HG03060 (cell line): Measurements from ENCODE around the gene RTBDN.
"Not testable (repeated sequence)": the region's sequence is repeated elsewhere in the genome, so short reads cannot be mapped to it uniquely, and the experiment has no call there.

ENCODE experiments used
- ATAC-seq: cut with Tn5 transposase; IDR thresholded peaks from one replicate; pipeline ENCODE4 v1.9.1; 2021; ENCODE audit warnings: low read depth, moderate number of reproducible peaks; ENCODE audit not compliant: unreplicated experiment

RTBDN gene

GRCh38 chr19:12858041-12858928, 23.9 kb upstream of the RTBDN start:
- ATAC-seq: no peak

DNA sequence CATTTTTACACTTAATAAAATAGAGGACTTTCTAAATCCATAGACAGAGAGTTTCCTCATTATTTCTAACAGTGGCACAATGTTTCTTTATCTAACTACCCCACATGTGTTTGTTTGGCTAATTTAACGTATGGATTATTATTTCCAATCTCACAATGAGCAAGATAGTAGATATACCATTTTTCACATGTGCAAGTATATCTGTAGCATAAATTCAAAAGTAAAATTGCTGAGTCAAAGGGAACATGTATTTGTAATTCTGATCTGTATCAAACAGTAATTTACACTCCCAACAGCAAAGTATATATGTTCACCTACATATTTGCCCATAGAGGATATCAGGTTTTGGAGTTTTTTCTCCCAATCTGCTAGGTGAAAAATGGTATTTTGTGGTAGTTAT, 22.3 kb upstream of the RTBDN start:
- ATAC-seq: no peak

DNA sequence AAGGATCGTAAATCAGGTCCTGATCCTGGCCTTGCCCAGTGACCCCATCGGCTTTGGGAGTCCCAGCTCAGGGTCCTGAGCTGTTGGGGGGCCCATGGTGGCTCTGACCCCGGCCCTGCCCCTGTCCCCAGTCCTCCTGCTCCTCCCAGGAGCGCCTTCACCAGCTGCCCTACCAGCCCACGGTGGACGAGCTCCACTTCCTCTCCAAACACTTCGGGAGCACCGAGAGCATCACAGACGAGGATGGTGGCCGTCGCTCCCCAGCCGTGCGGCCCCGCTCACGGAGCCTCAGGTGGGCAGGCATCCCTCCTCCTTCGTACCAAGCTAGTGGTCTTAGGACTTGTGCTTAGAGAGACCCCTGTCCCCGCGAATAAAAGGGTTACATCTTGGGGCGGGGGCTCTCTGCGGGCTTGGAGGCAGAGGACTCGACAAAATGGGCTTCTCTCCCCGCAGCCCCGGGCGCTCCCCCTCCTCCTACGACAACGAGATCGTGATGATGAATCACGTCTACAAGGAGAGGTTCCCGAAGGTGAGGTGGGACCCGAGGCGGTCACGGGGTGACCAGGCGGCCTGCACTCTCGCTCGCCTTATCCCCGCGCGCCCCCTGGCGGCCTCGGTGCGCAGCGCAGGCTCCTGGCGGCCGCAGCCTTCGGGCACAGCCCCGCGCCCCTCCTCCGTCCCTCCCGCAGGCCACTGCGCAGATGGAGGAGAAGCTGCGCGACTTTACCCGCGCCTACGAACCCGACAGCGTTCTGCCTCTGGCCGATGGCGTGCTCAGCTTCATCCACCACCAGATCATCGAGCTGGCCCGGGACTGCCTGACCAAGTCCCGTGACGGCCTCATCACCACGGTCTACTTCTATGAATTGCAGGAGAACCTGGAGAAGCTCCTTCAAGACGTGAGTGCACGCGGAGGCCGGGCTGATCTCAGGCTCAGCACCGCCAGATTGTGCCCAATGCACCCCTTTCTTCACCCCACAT, 13.1 kb upstream of the RTBDN start:
- no peak for ATAC-seq

DNA sequence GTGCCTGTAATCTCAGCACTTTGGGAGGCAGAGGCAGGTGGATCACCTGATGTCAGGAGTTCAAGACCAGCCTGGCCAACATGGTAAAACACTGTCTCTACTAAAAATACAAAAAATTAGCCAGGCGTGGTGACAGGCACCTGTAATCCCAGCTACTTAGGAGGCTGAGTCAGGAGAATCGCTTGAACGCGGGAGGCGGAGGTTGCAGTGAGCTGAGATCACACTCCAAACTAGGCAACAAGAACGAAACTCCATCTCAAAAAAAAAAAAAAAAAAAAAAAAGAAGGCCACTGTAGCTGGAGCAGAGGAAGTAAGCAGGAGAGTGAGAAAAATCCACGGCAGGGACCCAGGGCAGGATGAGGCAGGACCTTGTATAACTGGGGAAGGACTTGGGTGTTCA, 12.2 kb upstream of the RTBDN start:
- ATAC-seq: not testable (repeated sequence)

DNA sequence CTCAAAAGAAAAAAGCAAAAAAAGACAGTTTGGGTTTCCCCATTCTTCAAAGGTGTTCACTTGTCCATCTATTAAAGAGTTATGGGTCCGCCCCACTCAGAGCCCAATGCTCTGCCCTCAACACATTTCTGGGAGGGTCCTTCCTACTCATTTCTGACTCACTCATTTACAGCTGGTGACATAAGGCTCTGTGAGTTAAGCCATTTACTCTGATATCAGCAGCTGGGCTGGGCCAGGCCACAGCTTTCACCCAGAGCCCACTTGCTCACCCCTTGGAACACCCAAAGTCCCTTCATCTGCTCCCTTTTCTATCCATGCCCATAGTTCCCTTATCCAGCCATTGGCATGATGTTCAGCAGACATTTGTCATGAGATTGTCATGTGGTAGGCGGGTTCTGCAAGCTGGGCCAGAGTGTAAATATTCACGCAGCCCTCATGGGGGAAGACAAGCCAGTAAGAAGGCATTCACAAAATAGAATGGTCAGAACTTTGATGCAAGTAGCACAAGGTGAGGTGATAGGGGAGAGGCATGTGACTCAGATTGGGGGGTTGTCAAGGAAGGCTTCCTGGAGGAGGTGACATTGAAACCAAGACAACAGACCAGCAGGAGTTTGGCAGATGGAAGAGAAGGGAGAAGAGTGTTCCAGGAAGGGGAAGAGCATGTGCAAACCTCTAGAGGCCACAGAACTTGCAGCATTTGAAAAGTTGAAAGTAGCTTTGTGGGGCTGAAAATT, 9.8 kb upstream of the RTBDN start:
- ATAC-seq: no peak

- no peak for ATAC-seq
These were observed 8.9 kb upstream of the RTBDN start for GRCh38 chr19:12843328-12843727.

GRCh38 chr19:12842511-12842910, 8.1 kb upstream of the RTBDN start:
- no peak for ATAC-seq

GRCh38 chr19:12841094-12841493, 6.7 kb upstream of the RTBDN start:
- no peak for ATAC-seq

GRCh38 chr19:12840091-12841079, 6.0 kb upstream of the RTBDN start:
- no peak for ATAC-seq

GRCh38 chr19:12838886-12839756, 4.7 kb upstream of the RTBDN start:
- no peak for ATAC-seq

DNA sequence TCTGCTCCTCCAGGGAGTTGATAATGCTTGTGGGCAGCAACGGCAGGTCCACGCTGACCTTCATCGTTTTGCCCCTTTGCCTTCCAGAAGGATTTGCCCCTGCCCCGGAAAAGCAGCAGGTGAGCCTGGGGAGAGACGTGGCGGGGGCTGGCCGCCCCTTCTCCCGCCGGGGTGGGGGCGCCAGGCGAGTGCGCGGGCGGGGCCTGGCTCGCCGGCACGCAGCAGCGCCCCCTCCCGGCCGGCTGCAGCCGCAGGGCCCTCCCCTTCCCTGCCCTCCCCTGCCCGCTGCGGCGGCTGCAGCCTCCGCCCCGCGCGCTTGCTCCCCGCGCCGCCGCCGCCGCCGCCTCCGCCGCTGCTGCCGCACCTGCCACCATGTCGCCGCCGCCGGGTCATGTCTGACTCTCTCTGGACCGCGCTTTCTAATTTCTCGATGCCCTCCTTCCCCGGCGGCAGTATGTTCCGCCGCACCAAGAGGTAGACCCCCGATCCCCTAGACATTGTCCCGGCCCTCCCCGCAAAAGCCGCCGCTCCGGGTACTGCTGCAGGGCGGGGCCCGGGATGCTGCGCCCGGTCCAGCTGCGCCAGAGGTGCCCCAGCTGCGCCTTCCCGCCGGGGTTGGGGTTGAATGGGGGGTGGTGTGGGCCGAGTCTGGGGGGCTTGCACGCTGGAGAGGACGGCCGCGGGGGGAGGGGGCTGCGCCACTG, 4.0 kb upstream of the RTBDN start, which contains the start of gene MAST1:
Gene MAST1, plus strand, starts transcription at position 334 of the 704 bp plus-strand sequence. Its CDS starts 58 bp downstream, at position 392.
- ATAC-seq: no peak

GRCh38 chr19:12837225-12837624, 2.8 kb upstream of the RTBDN start:
- ATAC-seq: no peak

DNA sequence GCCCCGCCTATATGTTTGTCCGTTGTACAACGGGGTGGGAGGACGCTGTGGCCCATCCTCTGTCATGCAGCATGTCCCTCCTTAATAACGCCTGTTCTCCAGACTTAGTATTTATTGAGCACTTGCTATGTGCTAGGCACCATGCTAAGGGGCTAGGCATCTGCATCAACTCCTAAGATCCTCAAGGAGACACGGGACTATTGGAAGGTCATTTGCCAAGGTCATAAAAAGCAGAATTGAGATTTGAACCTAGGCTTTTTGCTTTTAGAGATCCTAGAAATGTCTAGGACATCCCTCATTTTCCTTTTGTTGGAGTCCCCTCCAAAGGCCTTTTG, 2.1 kb upstream of the RTBDN start:
- ATAC-seq: no peak

DNA sequence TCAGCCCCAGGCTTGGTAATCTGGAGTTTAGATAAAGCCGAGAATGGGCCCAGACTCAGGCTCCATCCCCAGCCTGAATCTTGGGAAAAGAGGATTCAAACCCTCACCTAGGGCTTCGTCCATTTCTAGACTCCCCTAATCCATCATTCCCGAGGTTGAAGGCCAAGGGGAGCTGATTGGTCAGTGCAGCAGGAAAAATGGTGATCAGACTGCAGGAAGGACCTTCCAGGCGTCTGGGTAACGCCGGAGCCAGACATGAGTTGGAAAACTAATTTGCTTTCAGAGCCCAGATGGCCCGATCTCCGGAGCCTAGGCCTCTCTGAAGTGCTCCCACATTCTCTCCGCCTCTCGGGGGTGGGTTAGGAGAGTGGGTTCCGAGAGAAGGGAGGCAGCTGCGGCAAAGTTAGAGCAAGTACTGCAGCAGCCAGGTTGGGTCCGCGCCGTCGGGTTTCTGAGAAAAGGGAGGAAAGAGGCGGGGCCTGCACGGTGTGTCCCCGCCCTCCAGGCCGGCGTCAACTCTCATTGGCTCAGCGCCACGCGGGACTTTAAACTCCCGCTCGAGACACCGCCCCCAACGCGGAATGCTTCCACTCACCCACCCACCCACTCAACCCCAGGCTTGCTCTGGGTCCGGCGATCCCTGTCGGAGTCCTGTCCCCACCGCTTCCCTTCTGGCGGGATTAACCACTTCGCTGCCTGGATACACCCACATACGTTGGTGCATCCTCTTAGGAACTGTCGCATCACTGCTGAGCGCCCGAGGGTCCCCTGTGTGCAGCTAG, 788 bp upstream of the RTBDN start:
- ATAC-seq: no peak

DNA sequence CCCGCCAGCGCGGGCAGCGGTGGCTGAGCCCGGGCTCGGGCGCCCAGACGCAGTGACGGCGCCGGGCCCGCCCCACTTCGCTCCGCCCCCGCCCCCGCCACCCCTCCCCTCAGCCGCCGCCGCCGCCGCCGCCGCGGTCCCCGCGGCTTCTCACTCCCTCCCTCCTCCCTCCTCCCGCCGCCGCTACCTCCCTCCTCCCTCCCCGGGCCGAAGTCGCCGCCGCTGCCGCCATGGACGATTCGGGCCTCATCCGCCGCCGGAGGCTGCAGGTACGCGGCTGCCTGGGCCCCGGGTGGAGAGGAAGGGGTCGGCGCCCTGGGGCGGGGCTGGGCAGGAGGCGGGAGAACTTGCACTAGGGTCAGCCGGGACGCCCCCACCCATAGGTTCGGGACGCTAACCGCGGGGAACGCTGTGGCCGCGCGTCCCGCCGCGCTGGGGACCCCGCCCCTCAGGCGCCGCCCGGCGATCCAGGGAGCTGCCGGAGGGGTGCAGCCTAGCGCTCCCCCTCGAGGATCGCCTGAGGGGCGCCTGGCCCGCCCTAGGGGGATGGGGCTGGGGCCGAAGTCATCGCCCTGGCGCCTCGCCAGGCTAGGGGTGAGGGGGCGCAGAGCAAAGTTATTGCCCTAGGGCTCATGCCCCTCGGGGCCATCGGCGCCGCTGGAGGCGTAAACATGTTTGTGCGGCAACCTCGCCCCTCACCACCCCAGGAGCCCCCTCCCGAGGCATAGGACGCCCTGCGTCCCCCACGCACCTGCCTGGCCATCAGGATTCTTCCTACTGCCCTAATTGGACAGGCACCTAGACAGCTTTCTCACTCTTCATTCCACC, 427 bp downstream of the RTBDN start:
- ATAC-seq: no peak

DNA sequence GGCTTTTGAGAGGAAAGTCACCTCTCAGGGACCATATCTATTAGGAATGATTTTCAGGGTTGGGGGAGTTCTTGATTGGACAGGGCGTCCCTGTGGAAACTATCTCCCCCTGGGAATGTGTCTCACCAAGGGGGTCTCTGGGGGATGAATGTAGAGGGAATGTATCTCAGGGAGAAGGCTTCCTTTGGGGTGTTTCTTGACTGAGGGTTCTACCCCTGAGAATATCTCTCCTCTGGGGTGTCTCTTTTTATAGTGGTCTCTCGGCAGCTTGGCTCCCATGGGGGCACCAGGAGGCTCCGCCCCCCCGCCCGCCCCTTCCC, 1.0 kb downstream of the RTBDN start:
- ATAC-seq: no peak
